NCI-H1105 treated with DMSO at 0.1 percent for 48 hours (cell line): ENCODE data around the gene ITGA2.

Source experiments
- DNase-seq: peaks from one replicate; lab custom pipeline; 2025; lab: John Stamatoyannopoulos, UW

Gene ITGA2

GRCh38 chr5:53017794-53018391 is 28.7 kb downstream of the ITGA2 start:
- DNase-seq: no peak

GRCh38 chr5:53019320-53019719 is 30.2 kb downstream of the ITGA2 start:
- no peak for DNase-seq

GRCh38 chr5:53022930-53023511 is 33.9 kb downstream of the ITGA2 start:
- no peak for DNase-seq

- DNase-seq: no peak
Observed at GRCh38 chr5:53023969-53024368, 34.8 kb downstream of the ITGA2 start.

- no peak for DNase-seq
Observed at GRCh38 chr5:53024535-53024934, 35.4 kb downstream of the ITGA2 start.

GRCh38 chr5:53025487-53025886 is 36.3 kb downstream of the ITGA2 start:
- no peak for DNase-seq

- peak; percentile 44 for DNase-seq
Observed at GRCh38 chr5:53027913-53028312, 38.8 kb downstream of the ITGA2 start.

- DNase-seq: no peak
Observed at GRCh38 chr5:53029608-53030007, 40.5 kb downstream of the ITGA2 start.

GRCh38 chr5:53030893-53031292 is 41.7 kb downstream of the ITGA2 start:
- DNase-seq: peak; percentile 55

- no peak for DNase-seq
Observed at GRCh38 chr5:53031695-53032096, 42.5 kb downstream of the ITGA2 start.

- DNase-seq: peak; percentile 58
Observed at GRCh38 chr5:53032188-53032587, 43.0 kb downstream of the ITGA2 start.

GRCh38 chr5:53034832-53035231 is 45.7 kb downstream of the ITGA2 start:
- DNase-seq: no peak

GRCh38 chr5:53035868-53036381 is 46.8 kb downstream of the ITGA2 start:
- DNase-seq: no peak

GRCh38 chr5:53037141-53037859 is 48.1 kb downstream of the ITGA2 start:
- peak; percentile 77 for DNase-seq

- no peak for DNase-seq
Observed at GRCh38 chr5:53038196-53038847, 49.2 kb downstream of the ITGA2 start.

GRCh38 chr5:53039855-53040254 is 50.7 kb downstream of the ITGA2 start:
- DNase-seq: no peak

GRCh38 chr5:53041071-53041692 is 52.0 kb downstream of the ITGA2 start:
- no peak for DNase-seq

- no peak for DNase-seq
Observed at GRCh38 chr5:53041740-53042139, 52.6 kb downstream of the ITGA2 start.

- DNase-seq: no peak
Observed at GRCh38 chr5:53045263-53045662, 56.1 kb downstream of the ITGA2 start.

- DNase-seq: no peak
Observed at GRCh38 chr5:53048248-53048647, 59.1 kb downstream of the ITGA2 start.

- no peak for DNase-seq
Observed at GRCh38 chr5:53052499-53052898, 63.3 kb downstream of the ITGA2 start.

- DNase-seq: no peak
Observed at GRCh38 chr5:53053364-53053763, 64.2 kb downstream of the ITGA2 start.
